Measurements from ENCODE around the gene PAN3.

Gene PAN3

GRCh38 chr13:28219408-28220099 is 81.2 kb downstream of the PAN3 start:
- in situ Hi-C loops (cut with MboI; ENCODE audit: low sequenced_read_pairs): no loop called here

- in situ Hi-C loops (cut with MboI; ENCODE audit: low sequenced_read_pairs): no loop called here
Observed at GRCh38 chr13:28220166-28220565, 81.8 kb downstream of the PAN3 start.

GRCh38 chr13:28229522-28230411 is 91.4 kb downstream of the PAN3 start:
- in situ Hi-C loops (cut with MboI; ENCODE audit: low sequenced_read_pairs): no loop called here

GRCh38 chr13:28231642-28232041 is 93.3 kb downstream of the PAN3 start:
- in situ Hi-C loops (cut with MboI; ENCODE audit: low sequenced_read_pairs): no loop called here

- in situ Hi-C loops (cut with MboI; ENCODE audit: low sequenced_read_pairs): no loop called here
Observed at GRCh38 chr13:28237944-28238343, 99.6 kb downstream of the PAN3 start.

- in situ Hi-C loops (cut with MboI; ENCODE audit: low sequenced_read_pairs): no loop called here
Observed at GRCh38 chr13:28239374-28239773, 101.0 kb downstream of the PAN3 start.

GRCh38 chr13:28245465-28245864 is 107.1 kb downstream of the PAN3 start:
- in situ Hi-C loops (cut with MboI; ENCODE audit: low sequenced_read_pairs): no loop called here

- in situ Hi-C loops (cut with MboI; ENCODE audit: low sequenced_read_pairs): no loop called here
Observed at GRCh38 chr13:28246891-28247290, 108.5 kb downstream of the PAN3 start.

GRCh38 chr13:28248080-28248479 is 109.7 kb downstream of the PAN3 start:
- in situ Hi-C loops (cut with MboI; ENCODE audit: low sequenced_read_pairs): no loop called here

- in situ Hi-C loops (cut with MboI; ENCODE audit: low sequenced_read_pairs): no loop called here
Observed at GRCh38 chr13:28250542-28250941, 112.2 kb downstream of the PAN3 start.

GRCh38 chr13:28251466-28251865 is 113.1 kb downstream of the PAN3 start:
- in situ Hi-C loops (cut with MboI; ENCODE audit: low sequenced_read_pairs): no loop called here

- in situ Hi-C loops (cut with MboI; ENCODE audit: low sequenced_read_pairs): no loop called here
Observed at GRCh38 chr13:28252547-28252946, 114.2 kb downstream of the PAN3 start.

GRCh38 chr13:28257305-28257704 is 119.0 kb downstream of the PAN3 start:
- in situ Hi-C loops (cut with MboI; ENCODE audit: low sequenced_read_pairs): no loop called here

- in situ Hi-C loops (cut with MboI; ENCODE audit: low sequenced_read_pairs): no loop called here
Observed at GRCh38 chr13:28258417-28258816, 120.1 kb downstream of the PAN3 start.

- in situ Hi-C loops (cut with MboI; ENCODE audit: low sequenced_read_pairs): no loop called here
Observed at GRCh38 chr13:28267497-28267896, 129.2 kb downstream of the PAN3 start.

GRCh38 chr13:28268800-28269223 is 130.5 kb downstream of the PAN3 start:
- in situ Hi-C loops (cut with MboI; ENCODE audit: low sequenced_read_pairs): no loop called here

- in situ Hi-C loops (cut with MboI; ENCODE audit: low sequenced_read_pairs): no loop called here
Observed at GRCh38 chr13:28271056-28271840, 132.9 kb downstream of the PAN3 start.

- in situ Hi-C loops (cut with MboI; ENCODE audit: low sequenced_read_pairs): no loop called here
Observed at GRCh38 chr13:28273919-28274318, 135.6 kb downstream of the PAN3 start.

- in situ Hi-C loops (cut with MboI; ENCODE audit: low sequenced_read_pairs): no loop called here
Observed at GRCh38 chr13:28282451-28282850, 144.1 kb downstream of the PAN3 start.

- in situ Hi-C loops (cut with MboI; ENCODE audit: low sequenced_read_pairs): no loop called here
Observed at GRCh38 chr13:28283600-28283999, 145.3 kb downstream of the PAN3 start.

GRCh38 chr13:28286263-28286662 is 147.9 kb downstream of the PAN3 start:
- in situ Hi-C loops (cut with MboI; ENCODE audit: low sequenced_read_pairs): no loop called here

All from hTERT RPE-1 (cell line).